UCSD-AML1 (cell line): ENCODE data around the gene DKKL1.

Experiments used
- DNase-seq: peaks from one replicate; lab custom pipeline; 2025; ENCODE audit not compliant: unreplicated experiment; lab: John Stamatoyannopoulos, UW

Gene DKKL1

GRCh38 chr19:49421039-49421877 is 57.6 kb downstream of the DKKL1 start:
- peak; percentile 77 for DNase-seq

- DNase-seq, result no peak
These were observed 58.2 kb downstream of the DKKL1 start for GRCh38 chr19:49421878-49422202.

GRCh38 chr19:49422407-49423070 is 58.9 kb downstream of the DKKL1 start:
- peak; percentile 74 for DNase-seq

GRCh38 chr19:49423071-49423984 is 59.7 kb downstream of the DKKL1 start, which contains the start of gene PTH2:
TSS of gene PTH2 (minus strand) at chr19:49423441. CDS start at chr19:49423339, 102 bp downstream.
- DNase-seq, result no peak

- no peak for DNase-seq
These were observed 60.3 kb downstream of the DKKL1 start for GRCh38 chr19:49423985-49424303.
